Natural killer cell (primary cell): ENCODE data around the gene MRM2. TPM values are rescaled to one million over a fixed set of nuclear protein-coding genes. Genes with fewer than 3 reads are reported as not detected.

ENCODE experiments used
- ATAC-seq, 3 donors: fragments of 150-1000 bp in 2 of 3; fragments of 200-7000 bp in 1 of 3; cut with Tn5 transposase; 1 replicate in 1 of 3; 2 replicates in 2 of 3; pipeline ENCODE4 v1.10.0; 2021; ENCODE audit warnings: mild to moderate bottlenecking in 2 of 3, moderate library complexity in 2 of 3
- DNase-seq, 2 donors: peaks; one replicate each; pipeline versions ENCODE4 v3.0.0 to v3.0.0-alpha.2; 2013 to 2021; ENCODE audit warnings: mixed read lengths in 1 of 2
- H3K27ac ChIP-seq: one replicate; pipeline ENCODE4 v1.5.1; 2013; ENCODE audit warnings: mild to moderate bottlenecking, low read length
- H3K27me3 ChIP-seq: one replicate; pipeline ENCODE4 v1.6.1; 2013; ENCODE audit warnings: low read length; ENCODE audit not compliant: control insufficient read depth, insufficient read depth
- H3K36me3 ChIP-seq: one replicate; pipeline ENCODE4 v1.6.1; 2013; ENCODE audit warnings: low read length; ENCODE audit not compliant: control insufficient read depth, insufficient read depth
- H3K4me1 ChIP-seq: one replicate; pipeline ENCODE4 v1.6.1; 2013; ENCODE audit warnings: low read length; ENCODE audit not compliant: control insufficient read depth, insufficient read depth
- H3K4me3 ChIP-seq: one replicate; pipeline ENCODE4 v1.5.1; 2013; ENCODE audit warnings: low read length
- H3K9me3 ChIP-seq: one replicate; pipeline ENCODE4 v1.6.1; 2013; ENCODE audit warnings: low read length; ENCODE audit not compliant: control insufficient read depth, insufficient read depth
- H3K27ac Mint-ChIP-seq, 2 donors: one replicate each; pipeline ENCODE4 v1.8.0; 2022; ENCODE audit warnings: mild to moderate bottlenecking in 2 of 2, mixed read lengths in 2 of 2, moderate library complexity in 1 of 2
- H3K27me3 Mint-ChIP-seq, 2 donors: one replicate each; pipeline ENCODE4 v1.8.0; 2022; ENCODE audit warnings: low read depth in 2 of 2, mixed read lengths in 2 of 2
- H3K36me3 Mint-ChIP-seq: one replicate; pipeline ENCODE4 v1.8.0; 2022; ENCODE audit warnings: mixed read lengths
- H3K4me1 Mint-ChIP-seq, 2 donors: one replicate each; pipeline ENCODE4 v1.8.0; 2022; ENCODE audit warnings: mixed read lengths in 2 of 2
- H3K4me3 Mint-ChIP-seq: one replicate; pipeline ENCODE4 v1.8.0; 2022; ENCODE audit warnings: mild to moderate bottlenecking, moderate library complexity, mixed read lengths
- H3K9me3 Mint-ChIP-seq, 2 donors: one replicate each; pipeline ENCODE4 v1.8.0; 2022; ENCODE audit warnings: mixed read lengths in 2 of 2
- WGBS: methylation state at CpG from one replicate; pipeline ENCODE4 v1.1.7; 2013; ENCODE audit warnings: missing lambda C conversion rate; ENCODE audit not compliant: insufficient coverage; 5-methylcytosine and 5-hydroxymethylcytosine counted together
- intact Hi-C: fragments of 100-400 bp; cut with micrococcal nuclease; formaldehyde crosslinking; loops from one replicate; pipeline ENCODE4 v1.14.2; 2022
- total RNA-seq, 4 donors: library from RNA; stranded (reverse); fragments of 120-200 nt in 1 of 4; gene quantifications; one replicate each; pipeline versions ENCODE4 v1.2.3 to v1.2.4, GENCODE V29; 2013 to 2022
- TF ChIP-seq, protein P1 (sequence below): fragments of 200-600 bp; IDR thresholded peaks from one replicate; pipeline ENCODE4 v1.8.0; 2022; ENCODE audit warnings: antibody characterized with exemption

Gene MRM2
- total RNA-seq, 3 donors from 2014 or later (not counting 1 experiment from before 2014, with no cell fraction given), result 7.9 to 12.0 (median 10.0) TPM

DNA sequence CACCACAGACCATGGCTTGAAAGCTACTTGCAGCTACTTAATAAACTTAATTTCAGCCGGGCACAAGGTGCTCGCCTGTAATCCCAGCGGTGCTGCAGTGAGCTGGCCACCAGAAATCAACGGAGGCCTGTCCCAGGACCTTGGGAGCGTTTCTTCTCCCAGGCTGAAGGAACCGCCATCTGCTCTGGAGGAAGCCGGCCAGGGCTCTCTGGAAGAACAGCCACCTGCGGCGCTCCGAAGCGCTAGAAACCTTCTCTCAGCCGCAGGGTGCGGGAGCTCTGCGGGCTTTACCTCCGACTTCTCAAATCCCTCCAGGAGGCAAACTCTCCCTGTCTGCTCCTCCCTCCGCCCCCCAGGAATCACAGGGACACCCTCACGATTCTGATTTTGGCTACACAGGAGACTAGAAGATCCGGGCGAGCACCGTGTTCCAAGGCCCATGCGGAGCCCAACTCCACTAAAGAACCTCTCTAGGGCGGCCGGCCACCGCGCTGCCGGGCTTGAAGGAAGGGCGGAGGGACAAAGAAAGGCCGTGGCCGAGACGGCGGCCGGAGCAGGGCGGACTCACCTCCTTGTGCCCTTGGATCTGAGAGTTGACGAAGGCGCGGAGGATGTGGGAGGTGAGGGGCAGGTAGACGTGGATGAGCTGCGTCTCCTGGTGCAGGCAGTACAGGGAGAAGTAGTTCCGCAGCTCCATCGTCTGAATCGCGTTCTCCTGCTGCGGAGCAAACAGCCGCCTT lies 14.5 kb upstream of the MRM2 start:
- DNase-seq, result no peak
- TF ChIP-seq, protein P1, sequence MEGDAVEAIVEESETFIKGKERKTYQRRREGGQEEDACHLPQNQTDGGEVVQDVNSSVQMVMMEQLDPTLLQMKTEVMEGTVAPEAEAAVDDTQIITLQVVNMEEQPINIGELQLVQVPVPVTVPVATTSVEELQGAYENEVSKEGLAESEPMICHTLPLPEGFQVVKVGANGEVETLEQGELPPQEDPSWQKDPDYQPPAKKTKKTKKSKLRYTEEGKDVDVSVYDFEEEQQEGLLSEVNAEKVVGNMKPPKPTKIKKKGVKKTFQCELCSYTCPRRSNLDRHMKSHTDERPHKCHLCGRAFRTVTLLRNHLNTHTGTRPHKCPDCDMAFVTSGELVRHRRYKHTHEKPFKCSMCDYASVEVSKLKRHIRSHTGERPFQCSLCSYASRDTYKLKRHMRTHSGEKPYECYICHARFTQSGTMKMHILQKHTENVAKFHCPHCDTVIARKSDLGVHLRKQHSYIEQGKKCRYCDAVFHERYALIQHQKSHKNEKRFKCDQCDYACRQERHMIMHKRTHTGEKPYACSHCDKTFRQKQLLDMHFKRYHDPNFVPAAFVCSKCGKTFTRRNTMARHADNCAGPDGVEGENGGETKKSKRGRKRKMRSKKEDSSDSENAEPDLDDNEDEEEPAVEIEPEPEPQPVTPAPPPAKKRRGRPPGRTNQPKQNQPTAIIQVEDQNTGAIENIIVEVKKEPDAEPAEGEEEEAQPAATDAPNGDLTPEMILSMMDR, result no peak
- intact Hi-C loops, result no loop called here
- H3K36me3 ChIP-seq, result no peaks in the 10 kb centered on the region
- H3K36me3 Mint-ChIP-seq, result no peaks in the 10 kb centered on the region
- WGBS, result 98% methylated on average over 44 of the region's 44 CpGs
- peaks cover 46% of the 10 kb centered on the region for H3K4me1 ChIP-seq
- H3K4me3 ChIP-seq, result no peak overlapping the region
- H3K27ac Mint-ChIP-seq, result no peak overlapping the region
- no peaks in the 10 kb centered on the region for H3K27me3 Mint-ChIP-seq
- H3K9me3 Mint-ChIP-seq, result no peaks in the 10 kb centered on the region
- H3K4me3 Mint-ChIP-seq, result no peak overlapping the region
- no peak overlapping the region for H3K27ac ChIP-seq
- no peak for ATAC-seq
- H3K9me3 ChIP-seq, result no peaks in the 10 kb centered on the region
- H3K27me3 ChIP-seq, result no peaks in the 10 kb centered on the region
- H3K4me1 Mint-ChIP-seq, result peaks cover 12 to 27% of the 10 kb centered on the region in 2 donors

DNA sequence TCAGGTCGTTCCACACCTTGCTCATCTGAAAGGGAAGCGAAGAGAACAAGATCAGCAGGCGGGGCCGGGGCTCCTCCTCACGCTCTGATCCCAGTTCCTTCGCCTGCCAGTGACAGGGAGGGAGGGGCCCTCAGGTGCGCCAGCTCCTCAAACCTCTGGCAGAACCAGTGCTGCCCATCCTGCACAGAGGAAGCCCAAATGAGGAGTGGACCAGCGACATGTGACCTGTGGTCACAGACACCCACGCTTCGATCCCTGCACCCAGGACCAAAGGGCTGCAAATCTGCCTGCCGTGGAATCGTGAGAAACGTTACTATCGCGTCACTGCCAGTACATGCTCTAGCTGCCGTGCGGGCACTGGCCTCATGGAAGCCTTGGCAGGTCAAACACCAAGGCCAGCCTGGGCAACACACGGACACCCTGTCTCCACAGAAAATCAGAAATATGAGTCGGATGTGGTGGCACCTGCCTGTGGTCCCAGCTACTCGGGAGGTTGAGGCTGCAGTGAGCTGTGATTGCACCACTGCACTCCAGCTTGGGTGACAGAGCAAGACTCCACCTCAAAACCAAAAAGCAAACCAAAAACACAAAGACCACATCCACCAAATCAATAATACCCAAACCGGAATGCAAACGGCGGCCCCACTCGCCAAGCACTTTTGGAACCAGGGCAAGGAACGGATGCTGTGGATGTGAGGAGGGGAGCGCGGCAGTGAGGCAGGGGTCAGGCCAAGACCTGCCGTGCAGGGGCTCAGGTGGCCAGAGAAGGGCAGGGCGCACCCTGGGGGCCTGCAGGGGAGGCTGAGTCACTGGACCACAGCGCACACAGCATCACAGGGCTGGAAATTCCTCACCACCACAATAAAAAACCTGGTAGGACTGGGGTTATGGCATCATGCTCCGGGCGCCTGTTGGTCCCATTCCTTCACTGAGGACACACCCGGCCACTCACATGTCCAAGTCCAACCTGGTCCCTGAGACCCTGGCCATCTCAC lies 13.4 kb upstream of the MRM2 start:
- no peak overlapping the region for H3K27ac Mint-ChIP-seq
- no peaks in the 10 kb centered on the region for H3K27me3 ChIP-seq
- no peak for ATAC-seq
- TF ChIP-seq, protein P1, result no peak
- H3K4me1 ChIP-seq, result peaks cover 44% of the 10 kb centered on the region
- H3K27me3 Mint-ChIP-seq, result no peaks in the 10 kb centered on the region
- H3K4me3 Mint-ChIP-seq, result no peak overlapping the region
- peaks cover 12 to 25% of the 10 kb centered on the region in 2 donors for H3K4me1 Mint-ChIP-seq
- DNase-seq, result no peak
- WGBS, result 86% methylated on average over 33 of the region's 33 CpGs
- no peaks in the 10 kb centered on the region for H3K36me3 Mint-ChIP-seq
- H3K36me3 ChIP-seq, result no peaks in the 10 kb centered on the region
- no peak overlapping the region for H3K4me3 ChIP-seq
- intact Hi-C loops, result no loop called here
- no peak overlapping the region for H3K27ac ChIP-seq
- no peaks in the 10 kb centered on the region for H3K9me3 Mint-ChIP-seq
- no peaks in the 10 kb centered on the region for H3K9me3 ChIP-seq

DNA sequence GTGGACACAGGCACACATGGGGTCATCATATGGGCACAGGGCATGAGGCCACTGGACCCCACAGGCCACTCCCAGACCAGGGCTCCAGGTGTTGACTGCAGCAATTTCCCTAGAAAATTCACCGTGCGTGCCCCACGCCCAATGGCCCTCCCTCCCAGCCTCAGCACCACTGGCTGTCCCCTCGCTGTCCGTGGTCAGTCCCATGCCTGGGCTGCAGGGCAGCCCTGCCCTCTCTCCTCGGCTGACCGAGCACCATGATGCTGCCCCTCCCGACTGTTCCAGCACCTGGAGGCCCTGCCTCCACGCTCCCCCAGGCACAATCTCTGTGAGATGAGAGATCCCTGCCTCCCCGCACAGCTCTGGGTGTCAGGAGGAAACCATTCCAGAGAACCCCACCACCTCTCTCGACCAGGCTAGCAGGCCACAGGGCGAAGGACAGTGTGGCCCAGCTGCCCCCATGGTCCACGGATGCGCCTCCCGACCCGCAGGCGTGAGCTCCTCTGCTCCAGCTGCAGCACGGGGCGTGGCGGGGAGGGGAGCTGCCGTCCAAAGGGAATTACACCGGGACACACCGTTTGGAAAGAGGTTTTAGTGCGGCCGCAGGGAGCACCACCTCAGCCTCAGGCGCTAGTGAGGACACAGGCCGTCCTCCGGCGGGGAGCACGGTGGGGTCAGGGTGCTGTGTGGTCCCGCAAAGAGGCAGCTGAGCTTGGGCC lies 12.6 kb upstream of the MRM2 start:
- Mint-ChIP-seq H3K36me3 (no peaks in the 10 kb centered on the region), H3K4me3 (no peak overlapping the region), H3K27me3 (no peaks in the 10 kb centered on the region), H3K27ac (no peak overlapping the region), H3K4me1 (peaks cover 8 to 24% of the 10 kb centered on the region in 2 donors), H3K9me3 (no peaks in the 10 kb centered on the region)
- ATAC-seq (no peak), DNase-seq (no peak)
- Histone ChIP-seq H3K27ac (no peak overlapping the region), H3K9me3 (no peaks in the 10 kb centered on the region), H3K27me3 (no peaks in the 10 kb centered on the region), H3K36me3 (no peaks in the 10 kb centered on the region), H3K4me1 (peaks cover 46% of the 10 kb centered on the region), H3K4me3 (no peak overlapping the region)
- intact Hi-C loops, result no loop called here
- WGBS, result 96% methylated on average over 31 of the region's 31 CpGs
- TF ChIP-seq, protein P1, result no peak
